ENCODE measurements around the gene NSFL1C. TPM values are rescaled to one million over a fixed set of nuclear protein-coding genes. Genes with fewer than 3 reads are reported as not detected.

The NSFL1C gene
- total RNA-seq, result 45.7 TPM

DNA sequence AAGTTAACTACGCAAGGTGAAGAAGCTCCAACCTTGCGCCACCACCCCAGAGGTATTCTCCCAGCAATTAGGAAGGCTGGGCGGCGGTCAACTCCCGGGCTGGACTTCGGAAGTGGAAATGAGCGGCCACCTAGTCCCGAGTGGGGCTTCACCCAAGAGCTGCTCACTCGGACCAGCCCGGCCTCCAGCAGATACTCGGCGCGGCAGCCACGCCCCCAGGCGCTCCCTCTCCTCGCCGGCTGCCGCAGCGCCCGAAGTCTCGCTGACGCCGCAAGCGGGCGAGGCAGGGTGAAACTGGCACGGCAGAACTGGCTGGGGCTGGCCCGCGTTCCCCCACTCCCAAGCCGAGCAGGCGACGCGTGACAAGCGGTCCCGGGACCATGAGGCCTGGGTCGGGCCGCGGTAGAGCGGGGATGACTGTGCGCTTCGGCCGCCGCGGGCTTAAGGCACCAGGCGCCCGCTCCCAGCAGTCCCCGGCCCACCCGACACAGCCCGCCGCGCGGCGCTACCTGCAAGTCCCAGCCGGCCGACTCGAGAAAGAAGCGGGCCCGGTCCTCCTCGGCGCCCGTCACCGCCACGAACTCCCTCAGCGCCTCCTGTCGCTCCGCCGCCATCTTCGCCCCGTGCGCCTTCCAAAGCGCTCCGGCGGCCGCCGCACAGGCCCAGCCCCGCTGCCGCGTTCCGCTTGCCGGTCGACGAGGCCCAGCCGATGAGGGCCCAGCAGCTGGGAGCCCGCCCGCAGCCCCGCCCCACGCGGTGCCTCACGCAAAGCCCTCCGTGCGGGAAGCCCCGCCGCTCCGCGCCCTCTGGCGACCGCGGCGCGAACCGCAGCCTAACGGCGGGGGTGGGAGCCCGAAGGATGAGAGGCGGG, at the start of gene NSFL1C:
Gene NSFL1C (minus strand): TSS at position 639 of the 871 bp plus-strand sequence. CDS start 25 bp downstream, at position 614.

DNA sequence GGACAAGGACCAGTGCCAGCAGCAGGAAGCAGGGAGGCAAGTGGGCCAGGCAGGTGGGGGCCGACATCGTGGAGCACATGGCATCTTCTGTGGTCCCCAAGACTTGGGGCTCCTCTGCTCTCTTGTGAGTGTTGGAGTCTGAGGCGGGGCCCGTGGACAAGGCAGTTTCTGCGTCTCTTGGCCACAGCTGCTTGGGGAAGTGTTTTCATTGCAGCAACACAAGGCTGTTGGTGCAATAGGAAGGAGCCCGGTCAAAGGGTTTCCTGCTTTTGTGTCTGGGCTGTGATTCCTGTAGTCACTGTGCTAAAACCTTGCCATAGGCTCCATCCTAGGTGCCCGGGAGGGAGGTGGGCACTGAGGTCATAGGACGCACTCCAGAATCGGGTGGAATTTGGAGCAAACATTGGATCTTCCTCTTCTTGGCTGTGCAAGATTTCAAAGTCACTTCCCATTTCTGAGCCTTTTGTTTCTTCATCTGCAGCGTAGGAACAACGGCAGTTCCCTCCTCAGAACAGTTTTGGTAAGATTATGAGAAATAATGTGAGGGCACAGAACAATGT, 24.7 kb upstream of the NSFL1C start, which contains the start of gene SIRPB2:
Gene SIRPB2 (minus strand): TSS at position 140 of the 560 bp plus-strand sequence. CDS start 61 bp downstream, at position 79.

DNA sequence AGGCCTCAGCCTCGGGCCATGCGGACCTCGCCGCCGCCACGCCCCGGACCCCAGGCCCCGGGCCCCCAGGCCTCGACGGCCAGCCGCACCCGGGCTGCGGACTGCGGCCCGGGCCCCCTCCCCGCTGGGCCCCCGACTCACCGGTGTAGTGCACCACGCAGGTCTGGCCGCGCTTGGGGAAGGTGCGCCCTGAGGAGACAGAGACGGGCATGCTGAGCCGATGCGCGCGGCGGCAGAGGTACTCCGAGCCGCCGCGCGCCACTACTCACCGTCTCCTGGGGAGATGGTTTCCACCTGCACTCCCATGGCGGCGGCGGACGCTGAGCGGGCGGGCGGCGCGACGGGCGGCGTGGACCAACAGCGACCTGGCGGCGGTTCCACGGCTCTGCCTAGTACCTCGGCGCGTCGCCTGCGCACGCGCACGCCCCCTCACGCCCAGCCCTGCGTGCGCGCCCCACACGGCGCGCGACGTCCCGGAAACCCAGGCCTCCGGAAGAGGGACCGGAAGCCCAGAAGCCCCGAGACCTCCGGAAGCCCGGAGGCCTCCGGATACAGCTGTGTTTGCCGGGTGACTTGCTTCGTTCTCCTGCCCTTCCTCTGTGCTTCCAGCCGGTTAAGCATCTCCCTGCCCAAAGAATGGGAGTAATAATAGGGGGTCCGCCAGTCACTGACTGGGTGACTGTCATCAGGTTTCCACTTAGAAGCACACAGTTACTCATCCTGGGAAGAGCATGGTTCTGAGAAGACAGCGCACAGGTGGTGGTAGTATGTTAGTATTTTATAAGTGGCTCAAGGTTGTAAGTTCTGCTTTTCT, 73.7 kb downstream of the NSFL1C start, which contains the start of gene FKBP1A:
Gene FKBP1A (minus strand): TSS at position 362 of the 814 bp plus-strand sequence. CDS start 56 bp downstream, at position 306.

Other genes with a start within 250 kb of the NSFL1C start
- not detected for gene RAD21L1, start 240.8 kb downstream of the NSFL1C start, total RNA-seq
- 22.2 TPM for gene SNPH, start 200.6 kb downstream of the NSFL1C start, total RNA-seq
- 2.8 TPM for gene SDCBP2, start 137.7 kb downstream of the NSFL1C start, total RNA-seq
- 101 TPM for gene FKBP1A, start 73.8 kb downstream of the NSFL1C start, total RNA-seq
- 1.3 TPM for gene SIRPB2, start 24.6 kb upstream of the NSFL1C start, total RNA-seq
- not detected for gene SIRPD, start 90.9 kb upstream of the NSFL1C start, total RNA-seq
- 1.3 TPM for gene SIRPB1, start 153.2 kb upstream of the NSFL1C start, total RNA-seq
- gene SIRPG, start 190.9 kb upstream of the NSFL1C start, total RNA-seq, result not detected